Caco-2 (cell line): ENCODE data around the gene CYP21A2. TPM values are rescaled to one million over a fixed set of nuclear protein-coding genes. Genes with fewer than 3 reads are reported as not detected.
"Not testable (repeated sequence)": the region's sequence is repeated elsewhere in the genome, so short reads cannot be mapped to it uniquely, and the experiment has no call there.

Experiments used
- BruUV-seq: library from RNA; stranded (reverse); fragments of 400-500 nt; replicated peaks from 2 replicates; lab custom pipeline; 2021; lab: Mats Ljungman, UMichigan
- CTCF ChIA-PET: fragments of 300-600 bp; sonication (Branson Sonifier 250); formaldehyde crosslinking; loops from one replicate; lab custom pipeline; 2022; ENCODE audit warnings: antibody characterized with exemption; lab: Charles Lee
- POLR2A ChIA-PET: fragments of 300-600 bp; sonication (Branson Sonifier 250); formaldehyde crosslinking; loops from one replicate; lab custom pipeline; 2022; ENCODE audit warnings: antibody characterized with exemption; lab: Charles Lee
- DNase-seq, 2 experiments: peaks; one replicate each; pipeline versions ENCODE4 v3.0.0 to v3.0.0-alpha.2; 2020 to 2022
- H3K27me3 ChIP-seq: replicated peaks from 2 replicates; pipeline ENCODE4 v1.6.0; 2011; ENCODE audit warnings: low read length; ENCODE audit not compliant: control insufficient read depth, insufficient read depth
- H3K36me3 ChIP-seq: 2 replicates; pipeline ENCODE4 v1.5.1; 2011; ENCODE audit warnings: low read length; ENCODE audit not compliant: control insufficient read depth, insufficient read depth
- H3K4me1 ChIP-seq: fragments of 250-450 bp; sonication (Bioruptor Pico); 2 replicates; pipeline ENCODE4 v1.5.1; 2020; ENCODE audit warnings: mild to moderate bottlenecking
- H3K4me3 ChIP-seq: 2 replicates; pipeline ENCODE4 v1.5.1; 2011; ENCODE audit warnings: low read depth, mild to moderate bottlenecking, control low read depth, low read length
- H3K9me3 ChIP-seq: fragments of 250-450 bp; sonication (Bioruptor Pico); 2 replicates; pipeline ENCODE4 v1.5.1; 2020; ENCODE audit warnings: mild to moderate bottlenecking, moderate library complexity
- H3K27ac Mint-ChIP-seq: one replicate; pipeline ENCODE4 v1.8.0; 2022; ENCODE audit warnings: mixed read lengths; ENCODE audit not compliant: unreplicated experiment
- H3K27me3 Mint-ChIP-seq: one replicate; pipeline ENCODE4 v1.8.0; 2022; ENCODE audit warnings: mixed read lengths; ENCODE audit not compliant: insufficient read depth, unreplicated experiment
- H3K36me3 Mint-ChIP-seq: one replicate; pipeline ENCODE4 v1.8.0; 2022; ENCODE audit warnings: mild to moderate bottlenecking, mixed read lengths; ENCODE audit not compliant: insufficient read depth, unreplicated experiment
- H3K4me1 Mint-ChIP-seq: one replicate; pipeline ENCODE4 v1.8.0; 2022; ENCODE audit warnings: low read depth, mixed read lengths; ENCODE audit not compliant: unreplicated experiment
- H3K4me3 Mint-ChIP-seq: one replicate; pipeline ENCODE4 v1.8.0; 2022; ENCODE audit warnings: mild to moderate bottlenecking, moderate library complexity, mixed read lengths; ENCODE audit not compliant: unreplicated experiment
- H3K9me3 Mint-ChIP-seq: one replicate; pipeline ENCODE4 v1.8.0; 2022; ENCODE audit warnings: mixed read lengths; ENCODE audit not compliant: unreplicated experiment
- intact Hi-C: fragments of 100-400 bp; cut with micrococcal nuclease; formaldehyde crosslinking; loops from one replicate; pipeline ENCODE4 v1.10.0; 2022; ENCODE audit not compliant: unreplicated experiment
- total RNA-seq: library from RNA; stranded (reverse); gene quantifications from 2 replicates; pipeline ENCODE4 v1.2.3, GENCODE V29; 2022

The CYP21A2 gene
- total RNA-seq, 1 experiment from 2014 or later, result not detected

DNA sequence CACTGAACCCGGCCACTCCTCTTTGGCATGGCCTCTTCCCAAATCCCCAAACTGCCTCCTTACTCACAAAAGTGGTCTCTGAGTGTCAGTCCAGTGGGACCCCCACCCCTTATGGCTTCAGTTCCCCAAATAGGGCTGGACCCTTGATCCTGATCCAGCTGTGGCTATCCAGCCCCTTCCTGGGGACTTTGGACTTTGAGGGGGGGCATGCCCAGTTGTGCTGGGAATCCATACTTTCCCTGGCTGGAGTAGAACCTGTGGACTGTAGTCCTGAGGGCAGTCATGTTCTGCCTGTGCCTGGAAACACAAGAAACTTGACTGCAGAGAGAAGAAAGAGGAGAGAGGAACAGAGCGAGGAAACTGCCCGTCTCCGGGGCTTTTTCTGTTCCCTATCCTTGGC is 33.8 kb upstream of the CYP21A2 start:
- H3K4me1 ChIP-seq, H3K4me3 Mint-ChIP-seq, BruUV-seq, H3K27me3 ChIP-seq, DNase-seq, H3K9me3 Mint-ChIP-seq, intact Hi-C loops, POLR2A ChIA-PET, H3K36me3 Mint-ChIP-seq, H3K4me3 ChIP-seq, H3K9me3 ChIP-seq, CTCF ChIA-PET, H3K36me3 ChIP-seq, H3K27ac Mint-ChIP-seq, H3K27me3 Mint-ChIP-seq, H3K4me1 Mint-ChIP-seq: not testable (repeated sequence)

DNA sequence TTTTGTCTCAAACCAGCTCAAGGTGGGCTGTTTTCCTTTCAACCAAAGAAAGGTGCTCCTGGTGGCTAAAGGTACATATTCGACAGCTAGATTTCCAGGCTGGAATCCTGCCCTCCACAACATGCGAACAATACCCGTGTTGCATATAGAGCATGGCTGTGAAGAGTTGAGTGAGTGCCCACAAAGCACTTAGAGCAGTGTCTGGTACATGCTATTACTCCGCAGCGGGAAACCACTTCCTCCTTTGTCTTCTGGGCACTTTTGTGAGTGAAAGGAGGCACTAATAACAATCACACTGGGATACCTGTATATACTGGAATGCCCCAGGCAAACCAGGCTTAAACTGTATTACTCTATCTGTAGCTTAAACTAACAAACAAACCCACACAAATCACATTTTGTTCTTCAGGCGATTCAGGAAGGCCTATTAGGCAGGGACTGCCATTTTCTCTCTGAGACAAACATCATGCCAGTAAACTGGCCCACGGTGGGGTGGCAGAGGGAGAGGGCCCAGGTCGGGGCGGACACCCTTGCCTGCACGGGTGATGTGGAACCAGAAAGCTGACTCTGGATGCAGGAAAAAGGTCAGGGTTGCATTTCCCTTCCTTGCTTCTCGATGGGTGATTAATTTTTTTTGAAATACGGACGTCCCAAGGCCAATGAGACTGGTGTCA is 33.2 kb upstream of the CYP21A2 start:
- CTCF ChIA-PET, H3K36me3 Mint-ChIP-seq, H3K36me3 ChIP-seq, H3K9me3 ChIP-seq, H3K4me3 ChIP-seq, H3K4me3 Mint-ChIP-seq, H3K27ac Mint-ChIP-seq, H3K9me3 Mint-ChIP-seq, H3K4me1 Mint-ChIP-seq, H3K27me3 Mint-ChIP-seq, intact Hi-C loops, POLR2A ChIA-PET, BruUV-seq, H3K4me1 ChIP-seq, H3K27me3 ChIP-seq: not testable (repeated sequence)
- peak in 1 of 2 experiments; percentile 29 for DNase-seq

DNA sequence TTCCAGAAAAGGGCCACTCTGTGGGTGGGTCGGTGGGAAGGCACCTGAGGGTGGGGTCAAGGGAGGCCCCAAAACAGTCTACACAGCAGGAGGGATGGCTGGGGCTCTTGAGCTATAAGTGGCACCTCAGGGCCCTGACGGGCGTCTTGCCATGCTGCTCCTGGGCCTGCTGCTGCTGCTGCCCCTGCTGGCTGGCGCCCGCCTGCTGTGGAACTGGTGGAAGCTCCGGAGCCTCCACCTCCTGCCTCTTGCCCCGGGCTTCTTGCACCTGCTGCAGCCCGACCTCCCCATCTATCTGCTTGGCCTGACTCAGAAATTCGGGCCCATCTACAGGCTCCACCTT is 32.7 kb upstream of the CYP21A2 start:
- H3K9me3 ChIP-seq, H3K4me1 Mint-ChIP-seq, H3K4me3 Mint-ChIP-seq, H3K27ac Mint-ChIP-seq, H3K36me3 Mint-ChIP-seq, intact Hi-C loops, H3K4me3 ChIP-seq, BruUV-seq, H3K9me3 Mint-ChIP-seq, H3K36me3 ChIP-seq, H3K27me3 ChIP-seq, H3K4me1 ChIP-seq, CTCF ChIA-PET, H3K27me3 Mint-ChIP-seq: not testable (repeated sequence)
- POLR2A ChIA-PET, result interaction anchor here (1.1 kb wide), 1 partner anchor 34 kb away, joined by 6 read pairs; the partner anchor contains the start of gene DXO
- peak; percentile 2 to 20 for DNase-seq

DNA sequence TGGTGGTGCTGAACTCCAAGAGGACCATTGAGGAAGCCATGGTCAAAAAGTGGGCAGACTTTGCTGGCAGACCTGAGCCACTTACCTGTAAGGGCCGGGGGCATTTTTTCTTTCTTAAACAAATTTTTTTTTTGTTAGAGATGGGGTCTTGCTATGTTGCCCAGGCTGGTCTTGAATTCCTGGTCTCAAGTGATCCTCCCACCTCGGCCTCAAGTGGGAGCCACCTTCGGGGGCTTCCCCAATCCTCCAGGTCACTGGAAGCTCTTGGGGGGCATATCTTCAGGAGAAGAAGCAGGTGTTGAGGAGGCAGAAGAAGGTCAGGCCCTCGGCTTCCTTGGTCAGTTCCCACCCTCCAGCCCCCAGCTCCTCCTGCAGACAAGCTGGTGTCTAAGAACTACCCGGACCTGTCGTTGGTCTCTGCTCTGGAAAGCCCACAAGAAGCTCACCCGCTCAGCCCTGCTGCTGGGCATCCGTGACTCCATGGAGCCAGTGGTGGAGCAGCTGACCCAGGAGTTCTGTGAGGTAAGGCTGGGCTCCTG is 32.2 kb upstream of the CYP21A2 start:
- H3K4me3 Mint-ChIP-seq, BruUV-seq, H3K36me3 Mint-ChIP-seq, H3K27me3 ChIP-seq, H3K9me3 ChIP-seq, H3K9me3 Mint-ChIP-seq, H3K27ac Mint-ChIP-seq, H3K27me3 Mint-ChIP-seq, H3K4me3 ChIP-seq, H3K4me1 Mint-ChIP-seq, H3K36me3 ChIP-seq, intact Hi-C loops, H3K4me1 ChIP-seq: not testable (repeated sequence)
- CTCF ChIA-PET, result interaction anchor here (0.6 kb wide), 1 partner anchor 88 kb away, joined by 4 read pairs; no protein-coding TSS in a partner anchor
- POLR2A ChIA-PET, result interaction anchor here (1.1 kb wide), 1 partner anchor 34 kb away, joined by 6 read pairs; the partner anchor contains the start of gene DXO
- peak; percentile 0 to 38 for DNase-seq

DNA sequence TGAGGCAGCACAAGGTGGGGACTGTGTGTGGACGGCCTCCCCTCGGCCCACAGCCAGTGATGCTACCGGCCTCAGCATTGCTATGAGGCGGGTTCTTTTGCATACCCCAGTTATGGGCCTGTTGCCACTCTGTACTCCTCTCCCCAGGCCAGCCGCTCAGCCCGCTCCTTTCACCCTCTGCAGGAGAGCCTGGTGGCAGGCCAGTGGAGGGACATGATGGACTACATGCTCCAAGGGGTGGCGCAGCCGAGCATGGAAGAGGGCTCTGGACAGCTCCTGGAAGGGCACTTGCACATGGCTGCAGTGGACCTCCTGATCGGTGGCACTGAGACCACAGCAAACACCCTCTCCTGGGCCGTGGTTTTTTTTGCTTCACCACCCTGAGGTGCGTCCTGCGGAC is 31.1 kb upstream of the CYP21A2 start:
- BruUV-seq, CTCF ChIA-PET, H3K27me3 ChIP-seq, H3K9me3 Mint-ChIP-seq, H3K4me3 Mint-ChIP-seq, intact Hi-C loops, H3K4me1 ChIP-seq, POLR2A ChIA-PET, H3K4me1 Mint-ChIP-seq, H3K36me3 Mint-ChIP-seq, H3K4me3 ChIP-seq, H3K36me3 ChIP-seq, H3K9me3 ChIP-seq, H3K27me3 Mint-ChIP-seq, H3K27ac Mint-ChIP-seq: not testable (repeated sequence)
- peak; percentile 11 to 40 for DNase-seq

DNA sequence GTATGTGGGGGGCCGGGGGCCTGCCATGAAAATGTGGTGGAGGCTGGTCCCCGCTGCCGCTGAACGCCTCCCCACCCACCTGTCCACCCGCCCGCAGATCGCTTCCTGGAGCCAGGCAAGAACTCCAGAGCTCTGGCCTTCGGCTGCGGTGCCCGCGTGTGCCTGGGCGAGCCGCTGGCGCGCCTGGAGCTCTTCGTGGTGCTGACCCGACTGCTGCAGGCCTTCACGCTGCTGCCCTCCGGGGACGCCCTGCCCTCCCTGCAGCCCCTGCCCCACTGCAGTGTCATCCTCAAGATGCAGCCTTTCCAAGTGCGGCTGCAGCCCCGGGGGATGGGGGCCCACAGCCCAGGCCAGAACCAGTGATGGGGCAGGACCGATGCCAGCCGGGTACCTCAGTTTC is 30.2 kb upstream of the CYP21A2 start:
- BruUV-seq, DNase-seq, H3K36me3 Mint-ChIP-seq, H3K4me1 Mint-ChIP-seq, H3K9me3 Mint-ChIP-seq, H3K36me3 ChIP-seq, CTCF ChIA-PET, H3K27me3 ChIP-seq, H3K9me3 ChIP-seq, H3K4me3 Mint-ChIP-seq, H3K27ac Mint-ChIP-seq, H3K4me3 ChIP-seq, intact Hi-C loops, H3K4me1 ChIP-seq, H3K27me3 Mint-ChIP-seq, POLR2A ChIA-PET: not testable (repeated sequence)

DNA sequence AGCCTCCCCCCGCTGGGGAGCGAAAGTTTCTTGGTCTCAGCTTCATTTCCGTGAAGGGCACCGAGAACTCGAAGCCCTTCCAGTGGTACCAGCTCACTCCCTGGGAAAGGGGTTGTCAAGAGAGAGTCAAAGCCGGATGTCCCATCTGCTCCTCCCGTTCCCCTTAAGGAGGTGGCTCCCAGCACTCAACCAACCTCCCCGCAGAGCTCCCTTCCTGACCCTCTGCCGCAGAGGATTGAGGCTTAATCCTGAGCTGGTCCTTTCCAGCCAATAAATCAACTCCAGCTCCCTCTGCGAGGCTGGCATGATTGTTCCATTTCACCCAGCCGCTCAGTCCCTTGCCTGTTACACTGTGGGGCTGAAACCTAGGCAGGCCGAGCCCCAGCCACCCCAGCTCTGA is 29.6 kb upstream of the CYP21A2 start:
- not testable (repeated sequence) for H3K4me3 Mint-ChIP-seq

More for the DNA sequence above, 29.6 kb upstream of the CYP21A2 start:
- H3K27ac Mint-ChIP-seq, POLR2A ChIA-PET, H3K4me3 ChIP-seq, H3K36me3 ChIP-seq, H3K36me3 Mint-ChIP-seq, intact Hi-C loops, H3K27me3 Mint-ChIP-seq, H3K9me3 Mint-ChIP-seq, H3K4me1 Mint-ChIP-seq, CTCF ChIA-PET, H3K27me3 ChIP-seq, H3K4me1 ChIP-seq, H3K9me3 ChIP-seq, BruUV-seq: not testable (repeated sequence)
- peak; percentile 1 to 37 for DNase-seq
